SU-DHL-6 (cell line): ENCODE results near the gene IL36G.

Experiments
- CTCF ChIP-seq: fragments of 200-600 bp; sonication (generic); IDR thresholded peaks from one replicate; pipeline ENCODE4 v1.5.1; 2017; ENCODE audit warnings: antibody characterized with exemption, mild to moderate bottlenecking, low read length, moderate library complexity; ENCODE audit not compliant: insufficient read depth, poor library complexity, severe bottlenecking
- EZH2phosphoT487 ChIP-seq: fragments of 200-600 bp; sonication (generic), shearing (Covaris generic); conservative IDR thresholded peaks from 2 replicates; pipeline ENCODE4 v1.6.1; 2018; ENCODE audit warnings: mild to moderate bottlenecking, antibody characterized with exemption, low read length, moderate library complexity, mixed read lengths

DNA sequence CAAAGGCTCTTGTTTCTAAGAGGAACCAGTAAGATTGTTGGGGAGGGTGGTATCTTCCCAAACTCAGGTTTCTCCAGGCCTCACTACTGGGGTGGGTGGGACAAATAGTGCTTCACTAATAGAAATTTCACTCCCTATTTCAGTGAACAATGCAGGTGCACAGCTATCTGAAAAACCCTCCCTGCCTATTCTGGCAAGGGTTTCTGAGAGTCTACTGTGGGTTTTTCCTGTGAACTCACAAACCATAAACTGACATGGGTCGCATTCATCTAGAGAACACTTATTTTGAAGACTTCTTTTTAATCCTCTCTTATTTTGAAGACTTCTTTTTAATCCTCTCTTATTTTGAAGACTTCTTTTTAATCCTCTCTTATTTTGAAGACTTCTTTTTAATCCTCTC is 31.8 kb downstream of the IL36G start:
- TF ChIP-seq CTCF (no peak), EZH2phosphoT487 (no peak)
